ENCODE results near the gene KASH5.
A peak's percentile ranks its signal among the peaks of the same experiment; 100 is the strongest.

Gene KASH5

DNA sequence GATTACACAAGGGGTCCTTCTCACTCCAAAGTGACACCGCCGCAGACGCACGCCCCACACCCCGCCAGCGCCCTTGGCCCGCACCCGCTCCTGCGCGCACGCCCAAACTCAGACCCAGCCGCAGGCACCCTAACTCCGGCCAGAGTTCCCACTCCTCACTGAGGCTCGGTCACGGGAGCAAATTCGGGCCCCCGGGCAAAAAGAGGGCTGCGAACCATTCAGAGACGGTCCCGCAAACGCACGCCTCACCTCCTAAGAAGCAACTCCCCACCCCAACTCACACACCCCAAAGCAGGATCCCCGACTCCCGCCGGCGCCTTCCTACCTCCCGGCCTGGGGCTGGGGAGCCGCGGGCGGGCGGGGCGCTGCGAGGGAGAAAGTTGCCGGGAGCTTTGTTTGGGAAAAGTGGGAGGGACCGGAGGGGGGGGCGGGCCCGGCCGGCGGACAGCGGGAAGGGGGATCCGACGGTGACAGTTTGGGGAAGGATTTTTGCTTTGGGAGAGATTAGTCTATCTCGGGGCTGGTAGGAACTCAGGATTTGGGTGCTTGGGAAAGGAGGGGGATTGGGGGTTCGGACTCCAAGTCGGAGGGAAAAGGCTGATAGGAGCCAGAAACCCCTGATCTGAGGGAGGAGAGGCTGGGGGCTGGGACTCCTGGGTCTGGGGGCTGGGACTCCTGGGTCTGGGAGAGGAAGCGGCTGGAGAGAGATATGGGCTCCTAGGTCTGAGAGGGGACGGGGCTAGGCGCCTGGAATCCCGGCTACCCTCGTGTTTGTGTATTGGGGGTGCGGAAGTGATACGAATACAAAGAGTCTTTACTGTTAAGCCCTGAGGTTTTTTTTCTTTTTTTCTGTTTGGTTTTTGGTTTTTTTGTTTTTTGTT is 25.8 kb upstream of the KASH5 start, which contains the start of gene TEAD2 (continued):
- TF ChIP-seq, protein P1, sequence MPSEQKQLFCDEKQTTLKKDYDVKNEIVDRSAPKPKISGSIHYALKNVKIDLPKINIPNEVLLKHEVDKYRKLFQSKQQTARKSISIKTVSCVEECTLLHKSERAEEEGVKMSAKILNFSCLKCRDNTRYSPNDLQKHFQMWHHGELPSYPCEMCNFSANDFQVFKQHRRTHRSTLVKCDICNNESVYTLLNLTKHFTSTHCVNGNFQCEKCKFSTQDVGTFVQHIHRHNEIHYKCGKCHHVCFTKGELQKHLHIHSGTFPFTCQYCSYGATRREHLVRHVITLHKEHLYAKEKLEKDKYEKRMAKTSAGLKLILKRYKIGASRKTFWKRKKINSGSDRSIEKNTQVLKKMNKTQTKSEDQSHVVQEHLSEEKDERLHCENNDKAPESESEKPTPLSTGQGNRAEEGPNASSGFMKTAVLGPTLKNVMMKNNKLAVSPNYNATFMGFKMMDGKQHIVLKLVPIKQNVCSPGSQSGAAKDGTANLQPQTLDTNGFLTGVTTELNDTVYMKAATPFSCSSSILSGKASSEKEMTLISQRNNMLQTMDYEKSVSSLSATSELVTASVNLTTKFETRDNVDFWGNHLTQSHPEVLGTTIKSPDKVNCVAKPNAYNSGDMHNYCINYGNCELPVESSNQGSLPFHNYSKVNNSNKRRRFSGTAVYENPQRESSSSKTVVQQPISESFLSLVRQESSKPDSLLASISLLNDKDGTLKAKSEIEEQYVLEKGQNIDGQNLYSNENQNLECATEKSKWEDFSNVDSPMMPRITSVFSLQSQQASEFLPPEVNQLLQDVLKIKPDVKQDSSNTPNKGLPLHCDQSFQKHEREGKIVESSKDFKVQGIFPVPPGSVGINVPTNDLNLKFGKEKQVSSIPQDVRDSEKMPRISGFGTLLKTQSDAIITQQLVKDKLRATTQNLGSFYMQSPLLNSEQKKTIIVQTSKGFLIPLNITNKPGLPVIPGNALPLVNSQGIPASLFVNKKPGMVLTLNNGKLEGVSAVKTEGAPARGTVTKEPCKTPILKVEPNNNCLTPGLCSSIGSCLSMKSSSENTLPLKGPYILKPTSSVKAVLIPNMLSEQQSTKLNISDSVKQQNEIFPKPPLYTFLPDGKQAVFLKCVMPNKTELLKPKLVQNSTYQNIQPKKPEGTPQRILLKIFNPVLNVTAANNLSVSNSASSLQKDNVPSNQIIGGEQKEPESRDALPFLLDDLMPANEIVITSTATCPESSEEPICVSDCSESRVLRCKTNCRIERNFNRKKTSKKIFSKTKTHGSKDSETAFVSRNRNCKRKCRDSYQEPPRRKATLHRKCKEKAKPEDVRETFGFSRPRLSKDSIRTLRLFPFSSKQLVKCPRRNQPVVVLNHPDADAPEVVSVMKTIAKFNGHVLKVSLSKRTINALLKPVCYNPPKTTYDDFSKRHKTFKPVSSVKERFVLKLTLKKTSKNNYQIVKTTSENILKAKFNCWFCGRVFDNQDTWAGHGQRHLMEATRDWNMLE (tag by site-specific recombination; conservative IDR thresholded peaks at IDR 0.05; ENCODE audit: low read depth): no peak
- TF ChIP-seq, protein P2, sequence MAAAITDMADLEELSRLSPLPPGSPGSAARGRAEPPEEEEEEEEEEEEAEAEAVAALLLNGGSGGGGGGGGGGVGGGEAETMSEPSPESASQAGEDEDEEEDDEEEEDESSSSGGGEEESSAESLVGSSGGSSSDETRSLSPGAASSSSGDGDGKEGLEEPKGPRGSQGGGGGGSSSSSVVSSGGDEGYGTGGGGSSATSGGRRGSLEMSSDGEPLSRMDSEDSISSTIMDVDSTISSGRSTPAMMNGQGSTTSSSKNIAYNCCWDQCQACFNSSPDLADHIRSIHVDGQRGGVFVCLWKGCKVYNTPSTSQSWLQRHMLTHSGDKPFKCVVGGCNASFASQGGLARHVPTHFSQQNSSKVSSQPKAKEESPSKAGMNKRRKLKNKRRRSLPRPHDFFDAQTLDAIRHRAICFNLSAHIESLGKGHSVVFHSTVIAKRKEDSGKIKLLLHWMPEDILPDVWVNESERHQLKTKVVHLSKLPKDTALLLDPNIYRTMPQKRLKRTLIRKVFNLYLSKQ (tag by site-specific recombination; IDR thresholded peaks at IDR 0.05; ENCODE audit: borderline replicate concordance): no peak
- TF ChIP-seq ZNF202 (tag by site-specific recombination; IDR thresholded peaks at IDR 0.05; ENCODE audit: borderline replicate concordance) (no peak), PRDM4 (tag by site-specific recombination; IDR thresholded peaks at IDR 0.05) (no peak), ZNF830 (tag by site-specific recombination; IDR thresholded peaks at IDR 0.05; ENCODE audit: low read depth) (no peak), ZNF423 (tag by site-specific recombination; IDR thresholded peaks at IDR 0.05) (no peak), ZNF777 (tag by site-specific recombination; IDR thresholded peaks at IDR 0.05; ENCODE audit: borderline replicate concordance) (no peak), ZNF529 (tag by site-specific recombination; IDR thresholded peaks at IDR 0.05; ENCODE audit: insufficient replicate concordance) (no peak), ZNF155 (tag by site-specific recombination; IDR thresholded peaks at IDR 0.05) (no peak), HOXC10 (CRISPR knock-in tag; IDR thresholded peaks at IDR 0.05) (no peak), ZNF138 (tag by site-specific recombination; IDR thresholded peaks at IDR 0.05; ENCODE audit: borderline replicate concordance) (no peak), ZBTB48 (tag by site-specific recombination; IDR thresholded peaks at IDR 0.05) (peak; percentile 83), GLIS1 (tag by site-specific recombination; IDR thresholded peaks at IDR 0.05) (peak; percentile 84), ZNF335 (tag by site-specific recombination; conservative IDR thresholded peaks at IDR 0.05) (peak; percentile 93), ZFP69B (tag by site-specific recombination; IDR thresholded peaks at IDR 0.05) (no peak), KLF10 (tag by site-specific recombination; IDR thresholded peaks at IDR 0.05) (no peak)
- TF ChIP-seq, protein P3, sequence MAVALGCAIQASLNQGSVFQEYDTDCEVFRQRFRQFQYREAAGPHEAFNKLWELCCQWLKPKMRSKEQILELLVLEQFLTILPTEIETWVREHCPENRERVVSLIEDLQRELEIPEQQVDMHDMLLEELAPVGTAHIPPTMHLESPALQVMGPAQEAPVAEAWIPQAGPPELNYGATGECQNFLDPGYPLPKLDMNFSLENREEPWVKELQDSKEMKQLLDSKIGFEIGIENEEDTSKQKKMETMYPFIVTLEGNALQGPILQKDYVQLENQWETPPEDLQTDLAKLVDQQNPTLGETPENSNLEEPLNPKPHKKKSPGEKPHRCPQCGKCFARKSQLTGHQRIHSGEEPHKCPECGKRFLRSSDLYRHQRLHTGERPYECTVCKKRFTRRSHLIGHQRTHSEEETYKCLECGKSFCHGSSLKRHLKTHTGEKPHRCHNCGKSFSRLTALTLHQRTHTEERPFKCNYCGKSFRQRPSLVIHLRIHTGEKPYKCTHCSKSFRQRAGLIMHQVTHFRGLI (tag by site-specific recombination; IDR thresholded peaks at IDR 0.05): peak; percentile 25; the same call in 1 of the 2 replicates
- TF ChIP-seq, protein P4, sequence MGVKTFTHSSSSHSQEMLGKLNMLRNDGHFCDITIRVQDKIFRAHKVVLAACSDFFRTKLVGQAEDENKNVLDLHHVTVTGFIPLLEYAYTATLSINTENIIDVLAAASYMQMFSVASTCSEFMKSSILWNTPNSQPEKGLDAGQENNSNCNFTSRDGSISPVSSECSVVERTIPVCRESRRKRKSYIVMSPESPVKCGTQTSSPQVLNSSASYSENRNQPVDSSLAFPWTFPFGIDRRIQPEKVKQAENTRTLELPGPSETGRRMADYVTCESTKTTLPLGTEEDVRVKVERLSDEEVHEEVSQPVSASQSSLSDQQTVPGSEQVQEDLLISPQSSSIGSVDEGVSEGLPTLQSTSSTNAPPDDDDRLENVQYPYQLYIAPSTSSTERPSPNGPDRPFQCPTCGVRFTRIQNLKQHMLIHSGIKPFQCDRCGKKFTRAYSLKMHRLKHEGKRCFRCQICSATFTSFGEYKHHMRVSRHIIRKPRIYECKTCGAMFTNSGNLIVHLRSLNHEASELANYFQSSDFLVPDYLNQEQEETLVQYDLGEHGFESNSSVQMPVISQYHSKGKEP (tag by site-specific recombination; IDR thresholded peaks at IDR 0.05): no peak
- TF ChIP-seq, protein P5, sequence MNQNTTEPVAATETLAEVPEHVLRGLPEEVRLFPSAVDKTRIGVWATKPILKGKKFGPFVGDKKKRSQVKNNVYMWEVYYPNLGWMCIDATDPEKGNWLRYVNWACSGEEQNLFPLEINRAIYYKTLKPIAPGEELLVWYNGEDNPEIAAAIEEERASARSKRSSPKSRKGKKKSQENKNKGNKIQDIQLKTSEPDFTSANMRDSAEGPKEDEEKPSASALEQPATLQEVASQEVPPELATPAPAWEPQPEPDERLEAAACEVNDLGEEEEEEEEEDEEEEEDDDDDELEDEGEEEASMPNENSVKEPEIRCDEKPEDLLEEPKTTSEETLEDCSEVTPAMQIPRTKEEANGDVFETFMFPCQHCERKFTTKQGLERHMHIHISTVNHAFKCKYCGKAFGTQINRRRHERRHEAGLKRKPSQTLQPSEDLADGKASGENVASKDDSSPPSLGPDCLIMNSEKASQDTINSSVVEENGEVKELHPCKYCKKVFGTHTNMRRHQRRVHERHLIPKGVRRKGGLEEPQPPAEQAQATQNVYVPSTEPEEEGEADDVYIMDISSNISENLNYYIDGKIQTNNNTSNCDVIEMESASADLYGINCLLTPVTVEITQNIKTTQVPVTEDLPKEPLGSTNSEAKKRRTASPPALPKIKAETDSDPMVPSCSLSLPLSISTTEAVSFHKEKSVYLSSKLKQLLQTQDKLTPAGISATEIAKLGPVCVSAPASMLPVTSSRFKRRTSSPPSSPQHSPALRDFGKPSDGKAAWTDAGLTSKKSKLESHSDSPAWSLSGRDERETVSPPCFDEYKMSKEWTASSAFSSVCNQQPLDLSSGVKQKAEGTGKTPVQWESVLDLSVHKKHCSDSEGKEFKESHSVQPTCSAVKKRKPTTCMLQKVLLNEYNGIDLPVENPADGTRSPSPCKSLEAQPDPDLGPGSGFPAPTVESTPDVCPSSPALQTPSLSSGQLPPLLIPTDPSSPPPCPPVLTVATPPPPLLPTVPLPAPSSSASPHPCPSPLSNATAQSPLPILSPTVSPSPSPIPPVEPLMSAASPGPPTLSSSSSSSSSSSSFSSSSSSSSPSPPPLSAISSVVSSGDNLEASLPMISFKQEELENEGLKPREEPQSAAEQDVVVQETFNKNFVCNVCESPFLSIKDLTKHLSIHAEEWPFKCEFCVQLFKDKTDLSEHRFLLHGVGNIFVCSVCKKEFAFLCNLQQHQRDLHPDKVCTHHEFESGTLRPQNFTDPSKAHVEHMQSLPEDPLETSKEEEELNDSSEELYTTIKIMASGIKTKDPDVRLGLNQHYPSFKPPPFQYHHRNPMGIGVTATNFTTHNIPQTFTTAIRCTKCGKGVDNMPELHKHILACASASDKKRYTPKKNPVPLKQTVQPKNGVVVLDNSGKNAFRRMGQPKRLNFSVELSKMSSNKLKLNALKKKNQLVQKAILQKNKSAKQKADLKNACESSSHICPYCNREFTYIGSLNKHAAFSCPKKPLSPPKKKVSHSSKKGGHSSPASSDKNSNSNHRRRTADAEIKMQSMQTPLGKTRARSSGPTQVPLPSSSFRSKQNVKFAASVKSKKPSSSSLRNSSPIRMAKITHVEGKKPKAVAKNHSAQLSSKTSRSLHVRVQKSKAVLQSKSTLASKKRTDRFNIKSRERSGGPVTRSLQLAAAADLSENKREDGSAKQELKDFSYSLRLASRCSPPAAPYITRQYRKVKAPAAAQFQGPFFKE (tag by site-specific recombination; IDR thresholded peaks at IDR 0.05; ENCODE audit: borderline replicate concordance): no peak

All from HEK293 (cell line).